ENCODE measurements around the gene CCDC159. TPM values are rescaled to one million over a fixed set of nuclear protein-coding genes. Genes with fewer than 3 reads are reported as not detected.

Gene CCDC159
- total and polyA plus RNA-seq, 2 donors (not counting 1 experiment from before 2014, with no cell fraction given): 10.1 to 14.4 TPM

DNA sequence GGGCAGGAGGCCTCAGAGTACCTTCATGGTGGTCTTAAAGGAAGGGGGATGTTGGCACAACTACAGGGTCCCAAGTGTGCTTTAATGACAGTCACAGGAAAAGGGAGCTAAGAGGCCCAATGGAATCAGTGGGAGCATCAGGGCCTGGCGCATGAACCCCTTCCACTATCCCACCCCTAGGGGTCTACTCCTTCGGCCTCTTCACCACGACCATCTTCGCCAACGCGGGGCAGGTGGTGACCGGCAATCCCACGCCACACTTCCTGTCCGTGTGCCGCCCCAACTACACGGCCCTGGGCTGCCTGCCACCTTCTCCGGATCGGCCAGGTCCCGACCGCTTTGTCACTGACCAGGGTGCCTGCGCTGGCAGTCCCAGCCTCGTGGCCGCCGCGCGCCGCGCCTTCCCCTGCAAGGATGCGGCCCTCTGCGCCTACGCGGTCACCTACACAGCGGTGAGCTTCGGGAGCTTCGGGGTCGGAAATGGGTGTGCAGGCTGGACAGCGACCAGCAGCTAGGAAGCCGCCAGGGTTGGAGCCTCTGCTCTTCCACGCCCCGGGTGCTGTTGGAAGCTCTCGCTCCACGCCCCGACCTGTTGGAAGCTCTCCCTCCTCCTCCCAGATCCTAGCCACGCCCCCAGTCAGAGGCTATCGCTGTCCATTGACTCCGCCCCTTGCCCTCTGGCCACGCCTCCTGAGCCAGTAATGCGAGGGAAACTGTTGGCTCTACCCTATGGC is 14.9 kb downstream of the CCDC159 start:
- no peak for DNase-seq (ENCODE audit: low read depth in 2 of 2)
- no peak overlapping the region for H3K27ac ChIP-seq (ENCODE audit: insufficient read depth, low read length)
- H3K36me3 ChIP-seq (ENCODE audit: control insufficient read depth, insufficient read depth, low read length): peaks cover 8% of the 10 kb centered on the region
- H4K20me1 ChIP-seq (ENCODE audit: control insufficient read depth, extremely low read depth, insufficient read depth, low read length): no peaks in the 10 kb centered on the region
- H2AFZ ChIP-seq (ENCODE audit: low read length): no peak overlapping the region
- TF ChIP-seq EZH2 (IDR thresholded peaks at IDR 0.05; ENCODE audit: low read length, missing control alignments): no peak
- TF ChIP-seq, protein P1, sequence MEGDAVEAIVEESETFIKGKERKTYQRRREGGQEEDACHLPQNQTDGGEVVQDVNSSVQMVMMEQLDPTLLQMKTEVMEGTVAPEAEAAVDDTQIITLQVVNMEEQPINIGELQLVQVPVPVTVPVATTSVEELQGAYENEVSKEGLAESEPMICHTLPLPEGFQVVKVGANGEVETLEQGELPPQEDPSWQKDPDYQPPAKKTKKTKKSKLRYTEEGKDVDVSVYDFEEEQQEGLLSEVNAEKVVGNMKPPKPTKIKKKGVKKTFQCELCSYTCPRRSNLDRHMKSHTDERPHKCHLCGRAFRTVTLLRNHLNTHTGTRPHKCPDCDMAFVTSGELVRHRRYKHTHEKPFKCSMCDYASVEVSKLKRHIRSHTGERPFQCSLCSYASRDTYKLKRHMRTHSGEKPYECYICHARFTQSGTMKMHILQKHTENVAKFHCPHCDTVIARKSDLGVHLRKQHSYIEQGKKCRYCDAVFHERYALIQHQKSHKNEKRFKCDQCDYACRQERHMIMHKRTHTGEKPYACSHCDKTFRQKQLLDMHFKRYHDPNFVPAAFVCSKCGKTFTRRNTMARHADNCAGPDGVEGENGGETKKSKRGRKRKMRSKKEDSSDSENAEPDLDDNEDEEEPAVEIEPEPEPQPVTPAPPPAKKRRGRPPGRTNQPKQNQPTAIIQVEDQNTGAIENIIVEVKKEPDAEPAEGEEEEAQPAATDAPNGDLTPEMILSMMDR (conservative IDR thresholded peaks at IDR 0.05 in 1 of 2, IDR thresholded peaks at IDR 0.05 in 1 of 2; ENCODE audit: low read depth in 1 of 2, low read length in 2 of 2): no peak
- H3K27me3 ChIP-seq (ENCODE audit: control insufficient read depth, insufficient read depth, low read length): no peaks in the 10 kb centered on the region
- H3K4me1 ChIP-seq (ENCODE audit: control insufficient read depth, extremely low read depth, insufficient read depth, low read length): no peaks in the 10 kb centered on the region
- no peak overlapping the region for H3K4me3 ChIP-seq (replicated peaks in 1 of 4; ENCODE audit: control extremely low read depth in 1 of 4, insufficient read depth in 1 of 4, low read depth in 3 of 4, low read length in 4 of 4)
- no peaks in the 10 kb centered on the region for H3K9me3 ChIP-seq (ENCODE audit: control insufficient read depth, insufficient read depth, low read depth, low read length)
- H3K4me2 ChIP-seq (ENCODE audit: extremely low read depth, insufficient read depth, low read length): no peak overlapping the region
- H3K9ac ChIP-seq (ENCODE audit: insufficient read depth, low read length): no peak overlapping the region
- H3K79me2 ChIP-seq (ENCODE audit: control insufficient read depth, insufficient read depth, low read length): no peaks in the 10 kb centered on the region

DNA sequence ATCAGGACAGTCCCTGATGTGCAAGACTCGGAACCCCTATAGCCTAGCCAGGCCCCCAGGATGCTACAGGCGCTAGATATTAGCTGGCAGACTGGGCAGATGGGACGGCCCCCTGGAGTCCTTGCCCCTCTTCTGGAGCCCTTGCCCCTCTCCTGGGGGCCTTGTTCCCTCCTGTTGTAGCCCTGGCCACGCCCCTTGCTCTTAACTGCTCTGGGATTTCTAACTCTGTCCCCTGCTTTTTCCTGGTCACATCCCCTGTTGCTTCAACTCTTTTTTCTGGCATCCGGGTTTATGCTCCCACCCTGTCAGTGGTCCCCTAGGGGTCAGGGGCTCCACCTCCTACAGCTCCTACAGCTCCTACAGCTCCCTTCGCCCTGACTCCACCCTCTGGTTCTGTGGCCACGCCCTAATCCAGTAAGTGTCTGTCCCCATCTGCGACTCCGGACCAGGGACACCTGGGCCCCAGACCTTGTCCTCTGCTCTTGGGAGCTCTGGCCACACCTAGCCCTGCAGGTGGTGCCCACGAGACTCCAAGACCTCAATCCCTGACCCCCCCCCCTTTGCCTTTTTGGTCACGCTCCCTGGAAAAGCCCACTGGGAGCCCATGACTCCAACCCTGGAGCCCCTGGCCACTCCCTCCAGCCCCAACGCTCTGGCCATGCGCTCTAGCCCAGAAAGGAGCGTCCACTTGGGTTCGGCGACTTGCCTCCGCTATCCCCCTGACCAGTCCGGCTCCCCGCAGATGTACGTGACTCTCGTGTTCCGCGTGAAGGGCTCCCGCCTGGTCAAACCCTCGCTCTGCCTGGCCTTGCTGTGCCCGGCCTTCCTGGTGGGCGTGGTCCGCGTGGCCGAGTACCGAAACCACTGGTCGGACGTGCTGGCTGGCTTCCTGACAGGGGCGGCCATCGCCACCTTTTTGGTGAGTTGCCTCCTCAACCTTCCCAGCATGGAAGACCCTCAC is 15.7 kb downstream of the CCDC159 start:
- Histone ChIP-seq H4K20me1 (ENCODE audit: control insufficient read depth, extremely low read depth, insufficient read depth, low read length) (no peaks in the 10 kb centered on the region), H3K9ac (ENCODE audit: insufficient read depth, low read length) (no peak overlapping the region), H3K4me3 (replicated peaks in 1 of 4; ENCODE audit: control extremely low read depth in 1 of 4, insufficient read depth in 1 of 4, low read depth in 3 of 4, low read length in 4 of 4) (no peak overlapping the region), H3K4me2 (ENCODE audit: extremely low read depth, insufficient read depth, low read length) (no peak overlapping the region), H3K27me3 (ENCODE audit: control insufficient read depth, insufficient read depth, low read length) (no peaks in the 10 kb centered on the region), H3K9me3 (ENCODE audit: control insufficient read depth, insufficient read depth, low read depth, low read length) (no peaks in the 10 kb centered on the region), H3K79me2 (ENCODE audit: control insufficient read depth, insufficient read depth, low read length) (no peaks in the 10 kb centered on the region), H3K4me1 (ENCODE audit: control insufficient read depth, extremely low read depth, insufficient read depth, low read length) (no peaks in the 10 kb centered on the region), H3K36me3 (ENCODE audit: control insufficient read depth, insufficient read depth, low read length) (peaks cover 8% of the 10 kb centered on the region), H2AFZ (ENCODE audit: low read length) (no peak overlapping the region), H3K27ac (ENCODE audit: insufficient read depth, low read length) (no peak overlapping the region)
- TF ChIP-seq, protein P1 (conservative IDR thresholded peaks at IDR 0.05 in 1 of 2, IDR thresholded peaks at IDR 0.05 in 1 of 2; ENCODE audit: low read depth in 1 of 2, low read length in 2 of 2): no peak
- TF ChIP-seq EZH2 (IDR thresholded peaks at IDR 0.05; ENCODE audit: low read length, missing control alignments): no peak
- DNase-seq (ENCODE audit: low read depth in 2 of 2): no peak

DNA sequence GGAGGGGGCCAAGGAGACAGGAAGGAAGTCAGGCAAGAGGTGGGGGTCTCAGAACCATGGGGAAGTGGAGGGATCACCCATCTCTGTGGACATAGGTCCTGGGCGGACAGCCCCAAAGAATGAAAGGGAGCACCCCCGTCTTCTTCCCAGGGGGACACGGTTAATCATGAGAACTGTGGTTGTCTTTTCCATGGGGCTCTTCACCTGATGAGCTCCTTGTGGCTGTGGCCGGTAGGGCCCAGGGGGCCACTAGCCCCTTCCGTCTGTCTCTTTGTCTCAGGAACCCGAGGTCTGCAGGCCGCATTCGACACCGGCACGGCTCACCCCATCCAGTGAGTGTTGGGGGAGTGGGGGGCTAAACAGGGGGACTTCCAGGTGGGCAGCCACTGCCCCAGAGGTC is 17.6 kb downstream of the CCDC159 start:
- TF ChIP-seq EZH2 (IDR thresholded peaks at IDR 0.05; ENCODE audit: low read length, missing control alignments): no peak
- TF ChIP-seq, protein P1 (conservative IDR thresholded peaks at IDR 0.05 in 1 of 2, IDR thresholded peaks at IDR 0.05 in 1 of 2; ENCODE audit: low read depth in 1 of 2, low read length in 2 of 2): no peak
- no peaks in the 10 kb centered on the region for H3K27me3 ChIP-seq (ENCODE audit: control insufficient read depth, insufficient read depth, low read length)
- no peak overlapping the region for H3K27ac ChIP-seq (ENCODE audit: insufficient read depth, low read length)
- H3K4me1 ChIP-seq (ENCODE audit: control insufficient read depth, extremely low read depth, insufficient read depth, low read length): no peaks in the 10 kb centered on the region
- H3K9ac ChIP-seq (ENCODE audit: insufficient read depth, low read length): no peak overlapping the region
- no peaks in the 10 kb centered on the region for H3K9me3 ChIP-seq (ENCODE audit: control insufficient read depth, insufficient read depth, low read depth, low read length)
- no peak overlapping the region for H3K4me2 ChIP-seq (ENCODE audit: extremely low read depth, insufficient read depth, low read length)
- H3K36me3 ChIP-seq (ENCODE audit: control insufficient read depth, insufficient read depth, low read length): peaks cover 8% of the 10 kb centered on the region
- H3K4me3 ChIP-seq (replicated peaks in 1 of 4; ENCODE audit: control extremely low read depth in 1 of 4, insufficient read depth in 1 of 4, low read depth in 3 of 4, low read length in 4 of 4): no peak overlapping the region
- no peaks in the 10 kb centered on the region for H4K20me1 ChIP-seq (ENCODE audit: control insufficient read depth, extremely low read depth, insufficient read depth, low read length)
- no peak for DNase-seq (ENCODE audit: low read depth in 2 of 2)
- no peak overlapping the region for H2AFZ ChIP-seq (ENCODE audit: low read length)
- no peaks in the 10 kb centered on the region for H3K79me2 ChIP-seq (ENCODE audit: control insufficient read depth, insufficient read depth, low read length)

All from fibroblast of lung (primary cell).